K562 (cell line): Measurements from ENCODE around the gene BACE2. TPM values are rescaled to one million over a fixed set of nuclear protein-coding genes. Genes with fewer than 3 reads are reported as not detected.

Experiments used
- ATAC-seq: fragments of 200-7000 bp; cut with Tn5 transposase; 3 replicates; pipeline ENCODE4 v1.9.1; 2020; ENCODE audit warnings: moderate library complexity
- BruUV-seq: library from RNA; stranded (reverse); fragments of 400-500 nt; replicated peaks from 2 replicates; lab custom pipeline; 2021; lab: Mats Ljungman, UMichigan
- CTCF ChIA-PET: fragments of 300-600 bp; formaldehyde crosslinking; extraction: SDS; loops from one replicate; lab custom pipeline; 2021; ENCODE audit warnings: low intra/inter-chr PET ratio; lab: Yijun Ruan, JAX
- POLR2A ChIA-PET: fragments of 300-600, 350-650 bp; sonication (Branson Sonifier 250); formaldehyde crosslinking; extraction: SDS; loops from one replicate; lab custom pipeline; 2021; ENCODE audit warnings: antibody characterized with exemption, inconsistent platforms; lab: Yijun Ruan, JAX
- DNase-seq, 4 experiments: peaks; one replicate each; pipeline versions ENCODE4 v3.0.0 to v3.0.0-alpha.2; 2011 to 2018; ENCODE audit warnings: low spot score in 3 of 4, mixed read lengths in 3 of 4; ENCODE audit errors: extremely low read depth in 1 of 4
- FAIRE-seq: peaks from 2 replicates; lab custom pipeline; 2011; peaks lifted over from hg19 to GRCh38; lab: Jason Lieb, UNC
- H2AFZ ChIP-seq: 2 replicates; pipeline ENCODE4 v1.6.0; 2011; ENCODE audit warnings: low read depth, low read length, control low read depth, inconsistent platforms
- H3K27ac ChIP-seq: fragments of 200-600 bp; 3 replicates; pipeline ENCODE4 v1.8.0; 2011; ENCODE audit warnings: low read depth, mild to moderate bottlenecking, control low read depth, inconsistent platforms, low read length, moderate library complexity, mixed read lengths; ENCODE audit errors: extremely low read depth
- H3K27me3 ChIP-seq, 2 experiments: fragments of 300-600 bp in 1 of 2; 2 replicates in 1 of 2; 3 replicates in 1 of 2; pipeline versions ENCODE4 v1.6.0 to v1.8.0; 2011; ENCODE audit warnings: inconsistent platforms in 2 of 2, low read length in 2 of 2, mild to moderate bottlenecking in 1 of 2, mixed read lengths in 1 of 2, moderate library complexity in 1 of 2; ENCODE audit not compliant: control insufficient read depth in 2 of 2, insufficient read depth in 2 of 2
- H3K36me3 ChIP-seq: fragments of 300-600 bp; 3 replicates; pipeline ENCODE4 v1.8.0; 2011; ENCODE audit warnings: mild to moderate bottlenecking, low read length, inconsistent platforms; ENCODE audit not compliant: control insufficient read depth, insufficient read depth
- H3K4me1 ChIP-seq, 2 experiments: fragments of 200-600 bp in 1 of 2; replicated peaks in 1 of 2; 2 replicates in 1 of 2; 3 replicates in 1 of 2; pipeline versions ENCODE4 v1.5.1 to v1.8.0; 2011; ENCODE audit warnings: inconsistent platforms in 2 of 2, low read length in 2 of 2, mild to moderate bottlenecking in 1 of 2, mixed read lengths in 1 of 2, moderate library complexity in 1 of 2; ENCODE audit not compliant: control insufficient read depth in 2 of 2, insufficient read depth in 2 of 2
- H3K4me2 ChIP-seq: 2 replicates; pipeline ENCODE4 v1.6.1; 2011; ENCODE audit warnings: low read length, control low read depth, inconsistent platforms, mixed read lengths; ENCODE audit not compliant: insufficient read depth
- H3K4me3 ChIP-seq: fragments of 200-600 bp; sonication (generic), shearing (Covaris generic); 2 replicates; pipeline ENCODE4 v1.5.1; 2016; ENCODE audit warnings: control low read depth, inconsistent platforms
- H3K79me2 ChIP-seq: fragments of 200-600 bp; 3 replicates; pipeline ENCODE4 v1.8.0; 2011; ENCODE audit warnings: low read length, inconsistent platforms; ENCODE audit not compliant: control insufficient read depth, insufficient read depth
- H3K9ac ChIP-seq, 2 experiments: 2 replicates each; pipeline versions ENCODE4 v1.6.0 to v1.6.1; 2011; ENCODE audit warnings: low read depth in 2 of 2, low read length in 2 of 2, control low read depth in 1 of 2, inconsistent platforms in 1 of 2, mild to moderate bottlenecking in 1 of 2, mixed read lengths in 1 of 2; ENCODE audit not compliant: insufficient read depth in 1 of 2
- H3K9me1 ChIP-seq: one replicate; pipeline ENCODE4 v1.6.0; 2011; ENCODE audit warnings: inconsistent platforms, mild to moderate bottlenecking, low read length, moderate library complexity; ENCODE audit not compliant: control insufficient read depth, insufficient read depth
- H3K9me3 ChIP-seq: replicated peaks from 2 replicates; pipeline ENCODE4 v1.5.1; 2011; ENCODE audit warnings: low read depth, low read length, inconsistent platforms; ENCODE audit not compliant: control insufficient read depth, insufficient read depth
- H4K20me1 ChIP-seq: replicated peaks from 2 replicates; pipeline ENCODE4 v1.6.1; 2011; ENCODE audit warnings: low read length, inconsistent platforms, mixed read lengths; ENCODE audit not compliant: control insufficient read depth, insufficient read depth
- KAT2B ChIP-seq: IDR thresholded peaks from one replicate; pipeline ENCODE4 v1.6.1; 2012; ENCODE audit warnings: low read depth, mild to moderate bottlenecking, control low read depth, inconsistent platforms, low read length, moderate library complexity
- ZBTB40 ChIP-seq, 2 experiments: fragments of 450-650 bp in 1 of 2; sonication (generic) in 1 of 2; formaldehyde crosslinking in 1 of 2; IDR thresholded peaks; 2 replicates each; pipeline versions ENCODE4 v1.7.1 to v1.9.0; 2016 to 2022; ENCODE audit warnings: inconsistent platforms in 1 of 2, mild to moderate bottlenecking in 1 of 2, missing genetic modification reagents in 1 of 2
- ZFP30 ChIP-seq: fragments of 250-450 bp; sonication (Bioruptor Pico); IDR thresholded peaks from 2 replicates; pipeline ENCODE4 v1.8.0; 2022; ENCODE audit warnings: moderate library complexity, mild to moderate bottlenecking, inconsistent platforms, borderline replicate concordance
- ZNF766 ChIP-seq: fragments of 200-800 bp; sonication (Bioruptor generic); conservative IDR thresholded peaks from 2 replicates; pipeline ENCODE4 v1.6.1; 2016; ENCODE audit warnings: missing genetic modification characterization, missing compliant biosample characterization
- WGBS: fragments of 100-300 bp; shearing (Covaris generic); methylation state at CpG from one replicate; pipeline ENCODE4 v1.1.6; 2016; ENCODE audit warnings: low coverage, mixed read lengths; ENCODE audit not compliant: insufficient coverage; ENCODE audit errors: missing lambda C conversion rate; 5-methylcytosine and 5-hydroxymethylcytosine counted together
- in situ Hi-C: fragments of 300-500 bp; cut with MboI; formaldehyde crosslinking; loops from 4 replicates; pipeline ENCODE4 v1.15.0; 2018; ENCODE audit warnings: inconsistent platforms, mixed read lengths
- intact Hi-C: fragments of 100-400 bp; cut with micrococcal nuclease; formaldehyde crosslinking; loops from 2 replicates; pipeline ENCODE4 v1.14.2; 2022
- polyA plus RNA-seq, 8 experiments: library from polyadenylated mRNA; depleted of rRNA in 4 of 8; stranded (reverse) in 5 of 8; unstranded in 3 of 8; fragments of >200 nt; fragmentation: Nextera tagmentation in 2 of 8; fragmentation: Illumina TruSeq in 1 of 8; extraction: Ambion mirVana in 2 of 8; extraction: Trizol in 1 of 8; gene quantifications; 2 replicates each; pipeline versions ENCODE4 v1.2.1 to v1.2.3, GENCODE V29; 2011 to 2014; ENCODE audit warnings: inconsistent platforms in 1 of 8, missing spikeins in 1 of 8
- total RNA-seq, 7 experiments: library from RNA; depleted of rRNA in 6 of 7; stranded (reverse); fragments of >200 nt in 6 of 7; fragmentation: Illumina TruSeq in 2 of 7; extraction: Trizol in 2 of 7; gene quantifications; 2 replicates each; pipeline versions ENCODE4 v1.2.1 to v1.2.3, GENCODE V29; 2011 to 2021; ENCODE audit warnings: low replicate concordance in 1 of 7

The BACE2 gene
- total and polyA plus RNA-seq, 9 of the 15 experiments (the other 6 are each of a cell fraction or from before 2014, with no cell fraction given), result 0.05 to 0.24 (median 0.15) TPM; not detected in 2

GRCh38 chr21:41164052-41164451 is 3.9 kb upstream of the BACE2 start:
- FAIRE-seq, result no peak
- no peak overlapping the region for H3K4me3 ChIP-seq
- H2AFZ ChIP-seq, result no peak overlapping the region
- H3K27ac ChIP-seq, result no peak overlapping the region
- no peaks in the 10 kb centered on the region for H3K9me3 ChIP-seq
- ChIA-PET POLR2A (interaction anchor here (1.6 kb wide), 1 partner anchor 16 kb away, joined by 5 read pairs; no protein-coding TSS in a partner anchor), CTCF (no interaction called here)
- intact Hi-C loops, result no loop called here
- H3K9me1 ChIP-seq, result no peaks in the 10 kb centered on the region
- DNase-seq, result no peak
- H4K20me1 ChIP-seq, result no peaks in the 10 kb centered on the region
- in situ Hi-C loops, result no loop called here
- H3K36me3 ChIP-seq, result no peaks in the 10 kb centered on the region
- no peak for TF ChIP-seq ZFP30 (CRISPR knock-in tag)
- peak; percentile 92 for TF ChIP-seq ZBTB40 (IDR thresholded peaks at IDR 0.05)
- TF ChIP-seq ZBTB40 (CRISPR knock-in tag; IDR thresholded peaks at IDR 0.05), result peak; percentile 71
- no peak for TF ChIP-seq ZNF766 (CRISPR knock-in tag)
- no peak for TF ChIP-seq KAT2B
- WGBS, result 3% methylated on average over 4 of the region's 4 CpGs
- BruUV-seq, result no TSS peak
- no peak overlapping the region for H3K9ac ChIP-seq
- no peak overlapping the region for H3K4me2 ChIP-seq
- H3K4me1 ChIP-seq, result peaks cover 0 to 16% of the 10 kb centered on the region in 2 experiments; a peak in 1 of 5 replicates
- no peaks in the 10 kb centered on the region for H3K79me2 ChIP-seq
- ATAC-seq, result no peak
- H3K27me3 ChIP-seq, result peaks cover 0 to 4% of the 10 kb centered on the region in 2 experiments; a peak in 2 of 5 replicates
